Suprapubic skin (tissue), 4 donors: ENCODE measurements around the gene RBM4.

Experiments used
- CTCF ChIP-seq, 2 donors: fragments of 200-600 bp in 1 of 2; fragments of 450-650 bp in 1 of 2; sonication (generic) in 1 of 2; IDR thresholded peaks; one replicate each; pipeline ENCODE4 v1.5.1; 2016 to 2019; ENCODE audit warnings: antibody characterized with exemption in 2 of 2, mild to moderate bottlenecking in 1 of 2, moderate library complexity in 1 of 2
- EP300 ChIP-seq: sonication (generic); formaldehyde crosslinking; IDR thresholded peaks from one replicate; pipeline ENCODE4 v1.6.1; 2017; ENCODE audit warnings: antibody characterized with exemption
- POLR2A ChIP-seq, 2 donors: fragments of 450-650 bp; IDR thresholded peaks; one replicate each; pipeline ENCODE4 v1.6.1; 2017; ENCODE audit warnings: antibody characterized with exemption in 2 of 2, mild to moderate bottlenecking in 2 of 2, moderate library complexity in 2 of 2
- POLR2AphosphoS5 ChIP-seq, 3 donors: sonication (generic); formaldehyde crosslinking; IDR thresholded peaks; one replicate each; pipeline ENCODE4 v1.6.1; 2017; ENCODE audit warnings: antibody characterized with exemption in 3 of 3

GRCh38 chr11:66653123-66653522 is 14.6 kb downstream of the RBM4 start:
- no peak for TF ChIP-seq POLR2AphosphoS5 (IDR thresholded peaks at IDR 0.05)
- no peak for TF ChIP-seq CTCF (IDR thresholded peaks at IDR 0.05)
- TF ChIP-seq POLR2A (IDR thresholded peaks at IDR 0.05) = no peak
- TF ChIP-seq EP300 = no peak
